Glutamatergic neuron (in vitro differentiated cells): ENCODE results near the gene COG2. TPM values are rescaled to one million over a fixed set of nuclear protein-coding genes. Genes with fewer than 3 reads are reported as not detected.
"Not testable (repeated sequence)": the region's sequence is repeated elsewhere in the genome, so short reads cannot be mapped to it uniquely, and the experiment has no call there.

Experiments
- DNase-seq: peaks from one replicate; pipeline ENCODE4 v3.0.0; 2022
- H3K27ac Mint-ChIP-seq: one replicate; pipeline ENCODE4 v1.8.0; 2020; ENCODE audit warnings: mild to moderate bottlenecking, mixed read lengths, inconsistent platforms; ENCODE audit not compliant: unreplicated experiment
- H3K27me3 Mint-ChIP-seq: one replicate; pipeline ENCODE4 v1.8.0; 2020; ENCODE audit warnings: mild to moderate bottlenecking, moderate library complexity, mixed read lengths, inconsistent platforms; ENCODE audit not compliant: unreplicated experiment
- H3K36me3 Mint-ChIP-seq: one replicate; pipeline ENCODE4 v1.8.0; 2020; ENCODE audit warnings: mild to moderate bottlenecking, mixed read lengths, inconsistent platforms; ENCODE audit not compliant: unreplicated experiment
- H3K4me1 Mint-ChIP-seq: one replicate; pipeline ENCODE4 v1.8.0; 2020; ENCODE audit warnings: mild to moderate bottlenecking, low read depth, mixed read lengths, inconsistent platforms; ENCODE audit not compliant: unreplicated experiment
- H3K4me3 Mint-ChIP-seq: one replicate; pipeline ENCODE4 v1.8.0; 2020; ENCODE audit warnings: mild to moderate bottlenecking, mixed read lengths, inconsistent platforms; ENCODE audit not compliant: unreplicated experiment
- H3K9me3 Mint-ChIP-seq: one replicate; pipeline ENCODE4 v1.8.0; 2020; ENCODE audit warnings: mild to moderate bottlenecking, moderate library complexity, mixed read lengths, inconsistent platforms; ENCODE audit not compliant: unreplicated experiment
- total RNA-seq: library from RNA; stranded (reverse); fragmentation: NEBNext Ultra II Directional; extraction: Animal tissue kit (Norgen Biotek cat#: 25700); gene quantifications from one replicate; pipeline ENCODE4 v1.2.1, GENCODE V29; 2021; ENCODE audit not compliant: unreplicated experiment
- TF ChIP-seq, protein P1 (sequence below): fragments of 200-600 bp; sonication (generic); IDR thresholded peaks from one replicate; pipeline ENCODE4 v1.5.0; 2021; ENCODE audit not compliant: partially characterized antibody, unreplicated experiment

COG2 gene
- total RNA-seq, 1 donor from 2014 or later = 29.0 TPM

DNA sequence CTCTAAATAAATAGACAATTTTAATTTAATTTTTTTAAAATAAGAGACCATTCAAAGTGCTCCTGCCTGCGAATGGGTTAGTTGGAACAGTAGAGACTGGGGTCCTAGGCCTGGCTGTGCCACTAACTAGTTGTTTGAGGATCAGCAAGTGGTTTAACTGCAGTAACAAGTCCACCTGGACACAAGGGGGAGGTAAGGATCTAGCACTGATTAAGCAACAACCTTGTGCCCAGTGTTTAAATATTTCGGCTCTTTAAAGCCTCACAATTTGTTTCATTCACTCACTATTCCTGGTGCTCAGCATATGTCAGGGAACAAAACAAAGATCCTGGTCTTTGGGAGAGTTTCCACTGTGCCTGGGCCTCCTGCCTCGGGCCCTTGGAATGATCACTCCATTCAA, 73.2 kb downstream of the COG2 start:
- Mint-ChIP-seq H3K4me1 (peaks cover 13% of the 10 kb centered on the region), H3K27me3 (no peaks in the 10 kb centered on the region), H3K9me3 (peaks cover 3% of the 10 kb centered on the region), H3K27ac (no peak overlapping the region), H3K4me3 (no peak overlapping the region), H3K36me3 (peaks cover 5% of the 10 kb centered on the region)
- TF ChIP-seq, protein P1, sequence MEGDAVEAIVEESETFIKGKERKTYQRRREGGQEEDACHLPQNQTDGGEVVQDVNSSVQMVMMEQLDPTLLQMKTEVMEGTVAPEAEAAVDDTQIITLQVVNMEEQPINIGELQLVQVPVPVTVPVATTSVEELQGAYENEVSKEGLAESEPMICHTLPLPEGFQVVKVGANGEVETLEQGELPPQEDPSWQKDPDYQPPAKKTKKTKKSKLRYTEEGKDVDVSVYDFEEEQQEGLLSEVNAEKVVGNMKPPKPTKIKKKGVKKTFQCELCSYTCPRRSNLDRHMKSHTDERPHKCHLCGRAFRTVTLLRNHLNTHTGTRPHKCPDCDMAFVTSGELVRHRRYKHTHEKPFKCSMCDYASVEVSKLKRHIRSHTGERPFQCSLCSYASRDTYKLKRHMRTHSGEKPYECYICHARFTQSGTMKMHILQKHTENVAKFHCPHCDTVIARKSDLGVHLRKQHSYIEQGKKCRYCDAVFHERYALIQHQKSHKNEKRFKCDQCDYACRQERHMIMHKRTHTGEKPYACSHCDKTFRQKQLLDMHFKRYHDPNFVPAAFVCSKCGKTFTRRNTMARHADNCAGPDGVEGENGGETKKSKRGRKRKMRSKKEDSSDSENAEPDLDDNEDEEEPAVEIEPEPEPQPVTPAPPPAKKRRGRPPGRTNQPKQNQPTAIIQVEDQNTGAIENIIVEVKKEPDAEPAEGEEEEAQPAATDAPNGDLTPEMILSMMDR = no peak
- DNase-seq = no peak

DNA sequence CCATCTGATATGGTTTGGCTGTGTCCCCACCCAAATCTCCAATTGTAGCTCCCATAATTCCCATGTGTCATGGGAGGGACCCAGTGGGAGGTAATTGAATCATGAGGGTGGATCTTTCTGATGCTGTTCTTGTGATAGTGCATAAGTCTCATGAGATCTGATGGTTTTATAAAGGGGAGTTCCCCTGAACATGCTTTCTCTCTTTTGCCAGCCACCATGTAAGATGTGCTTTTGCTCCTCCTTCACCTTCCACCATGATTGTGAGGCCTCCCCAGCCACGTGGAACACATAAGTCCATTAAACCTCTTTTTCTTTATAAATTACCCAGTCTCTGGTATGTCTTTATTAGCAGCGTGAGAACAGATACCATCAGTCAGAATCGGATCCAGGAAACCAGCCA, 74.2 kb downstream of the COG2 start:
- not testable (repeated sequence) for H3K9me3 Mint-ChIP-seq, H3K27ac Mint-ChIP-seq, H3K27me3 Mint-ChIP-seq, DNase-seq, H3K36me3 Mint-ChIP-seq, H3K4me3 Mint-ChIP-seq
- peaks cover 13% of the 10 kb centered on the region for H3K4me1 Mint-ChIP-seq

DNA sequence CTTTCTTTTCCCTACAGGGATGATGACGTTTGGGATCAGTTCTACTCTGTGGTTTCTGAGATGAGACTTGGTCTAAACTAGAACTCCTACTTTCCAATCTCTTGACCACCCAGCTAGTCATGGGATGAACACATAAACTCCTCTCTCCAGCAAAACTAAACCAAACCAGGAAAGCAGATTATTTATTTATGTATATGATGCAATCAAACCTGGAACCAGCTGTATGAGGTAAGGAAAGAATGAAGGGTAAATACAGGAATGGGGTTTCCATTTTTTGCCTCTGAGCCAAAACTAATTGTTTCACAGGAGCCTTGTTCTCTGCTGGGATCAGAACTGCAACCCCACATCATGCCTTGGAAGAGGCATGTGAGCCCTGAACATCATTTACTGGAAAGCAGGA, 75.0 kb downstream of the COG2 start:
- H3K27ac Mint-ChIP-seq = no peak overlapping the region
- H3K36me3 Mint-ChIP-seq = peaks cover 11% of the 10 kb centered on the region
- peaks cover 7% of the 10 kb centered on the region for H3K9me3 Mint-ChIP-seq
- H3K4me3 Mint-ChIP-seq = no peak overlapping the region
- DNase-seq = no peak
- H3K4me1 Mint-ChIP-seq = peaks cover 13% of the 10 kb centered on the region
- no peaks in the 10 kb centered on the region for H3K27me3 Mint-ChIP-seq
- TF ChIP-seq, protein P1 = no peak

DNA sequence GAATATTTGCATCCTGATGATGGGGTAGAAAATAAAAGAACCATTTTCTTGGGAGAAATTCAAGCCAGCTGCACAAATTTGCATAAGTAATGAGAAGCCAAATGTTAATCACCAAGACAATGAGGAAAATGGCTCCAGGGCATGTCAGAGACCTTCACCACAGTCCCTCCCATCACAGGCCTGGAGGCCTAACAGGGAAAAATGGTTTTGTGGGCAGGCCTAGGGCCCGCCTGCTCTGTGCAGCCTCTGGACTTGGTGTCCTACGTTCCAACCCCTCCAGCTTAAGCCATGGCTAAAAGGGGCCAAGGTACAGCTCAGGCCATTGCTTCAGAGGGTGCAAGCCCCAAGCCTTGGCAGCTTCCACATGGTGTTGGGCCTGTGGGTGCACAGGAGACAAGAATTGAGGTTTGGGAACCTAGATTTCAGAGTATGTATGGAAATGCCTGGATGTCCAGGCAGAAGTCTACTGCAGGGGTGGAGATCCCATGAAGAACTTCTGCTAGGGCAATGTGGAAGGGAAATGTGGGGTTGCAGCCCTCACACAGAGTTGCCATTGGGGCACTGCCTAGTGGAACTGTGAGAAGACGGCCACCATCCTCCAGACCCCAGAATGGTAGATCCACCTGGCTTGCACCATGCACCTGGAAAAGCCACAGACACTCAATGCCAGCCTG, 79.7 kb downstream of the COG2 start:
- H3K4me1 Mint-ChIP-seq = not testable (repeated sequence)

DNA sequence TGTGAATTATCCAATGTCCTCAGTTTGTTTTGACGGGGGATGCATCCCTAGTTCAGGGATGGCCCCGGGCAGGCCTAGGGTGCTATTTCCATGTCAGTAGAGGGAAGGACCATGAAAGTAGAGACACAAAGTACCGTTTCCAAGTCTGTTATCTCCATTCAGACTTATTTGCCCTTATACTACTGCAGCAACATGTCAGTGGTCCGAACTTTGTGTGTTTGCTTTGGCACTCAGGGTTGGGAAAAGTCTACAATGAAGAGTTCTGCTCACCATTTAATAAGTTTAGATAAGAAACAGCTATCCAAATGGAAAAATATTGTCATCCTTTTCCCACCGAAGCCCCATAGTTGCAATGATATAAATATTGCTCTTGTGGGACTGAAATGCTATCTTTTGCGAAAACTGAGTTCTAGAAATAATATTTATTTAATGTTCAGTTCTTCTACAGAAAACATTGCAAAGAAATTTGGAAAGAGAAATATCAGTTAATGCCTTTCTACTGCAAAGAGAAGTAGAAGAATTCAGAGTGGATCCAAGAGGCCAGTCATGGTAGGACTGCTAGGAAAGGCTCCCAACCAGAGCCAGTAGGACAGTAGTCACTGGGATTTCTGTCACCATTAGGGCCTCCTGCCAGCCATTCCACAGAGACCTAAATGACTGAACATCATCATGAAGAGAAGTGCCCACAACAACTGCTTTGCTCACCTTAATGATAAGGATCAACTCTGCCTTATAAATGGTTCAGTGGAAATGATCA, 83.2 kb downstream of the COG2 start:
- DNase-seq = no peak
- TF ChIP-seq, protein P1 = no peak
- H3K4me1 Mint-ChIP-seq = peaks cover 13% of the 10 kb centered on the region
- H3K4me3 Mint-ChIP-seq = no peak overlapping the region
- H3K27me3 Mint-ChIP-seq = peaks cover 2% of the 10 kb centered on the region
- H3K27ac Mint-ChIP-seq = no peak overlapping the region
- H3K36me3 Mint-ChIP-seq = peaks cover 24% of the 10 kb centered on the region
- H3K9me3 Mint-ChIP-seq = peaks cover 10% of the 10 kb centered on the region

More for the DNA sequence above, 79.7 kb downstream of the COG2 start:
- H3K36me3 Mint-ChIP-seq = peaks cover 21% of the 10 kb centered on the region
- not testable (repeated sequence) for DNase-seq, H3K27me3 Mint-ChIP-seq, H3K27ac Mint-ChIP-seq, H3K9me3 Mint-ChIP-seq, H3K4me3 Mint-ChIP-seq
